ENCODE data around the gene BTRC.
"Not testable (repeated sequence)": the region's sequence is repeated elsewhere in the genome, so short reads cannot be mapped to it uniquely, and the experiment has no call there.

Gene BTRC

DNA sequence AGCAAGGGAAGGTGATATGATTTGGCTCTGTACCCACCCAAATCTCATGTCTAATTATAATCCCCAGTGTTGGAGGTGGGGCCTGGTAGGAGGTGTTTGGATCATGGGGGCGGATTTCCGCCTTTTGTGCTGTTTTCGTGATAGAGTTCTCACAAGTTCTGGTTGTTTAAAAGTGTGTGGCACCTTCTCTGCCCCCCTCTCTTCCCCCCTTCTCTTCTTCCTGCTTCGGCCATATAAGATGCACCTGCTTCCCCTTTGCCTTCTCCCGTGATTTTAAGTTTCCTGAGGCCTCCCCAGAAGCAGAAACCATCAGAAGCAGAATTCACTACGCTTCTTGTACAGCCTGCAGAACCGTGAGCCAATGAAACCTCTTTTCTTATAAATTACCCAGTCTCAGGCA is 21.1 kb downstream of the BTRC start:
- no peak overlapping the region for H3K4me3 ChIP-seq (replicated peaks in 1 of 2; ENCODE audit: low read depth in 2 of 2, low read length in 2 of 2)
- DNase-seq (ENCODE audit: low read depth in 2 of 2), result no peak
- TF ChIP-seq, protein P1, sequence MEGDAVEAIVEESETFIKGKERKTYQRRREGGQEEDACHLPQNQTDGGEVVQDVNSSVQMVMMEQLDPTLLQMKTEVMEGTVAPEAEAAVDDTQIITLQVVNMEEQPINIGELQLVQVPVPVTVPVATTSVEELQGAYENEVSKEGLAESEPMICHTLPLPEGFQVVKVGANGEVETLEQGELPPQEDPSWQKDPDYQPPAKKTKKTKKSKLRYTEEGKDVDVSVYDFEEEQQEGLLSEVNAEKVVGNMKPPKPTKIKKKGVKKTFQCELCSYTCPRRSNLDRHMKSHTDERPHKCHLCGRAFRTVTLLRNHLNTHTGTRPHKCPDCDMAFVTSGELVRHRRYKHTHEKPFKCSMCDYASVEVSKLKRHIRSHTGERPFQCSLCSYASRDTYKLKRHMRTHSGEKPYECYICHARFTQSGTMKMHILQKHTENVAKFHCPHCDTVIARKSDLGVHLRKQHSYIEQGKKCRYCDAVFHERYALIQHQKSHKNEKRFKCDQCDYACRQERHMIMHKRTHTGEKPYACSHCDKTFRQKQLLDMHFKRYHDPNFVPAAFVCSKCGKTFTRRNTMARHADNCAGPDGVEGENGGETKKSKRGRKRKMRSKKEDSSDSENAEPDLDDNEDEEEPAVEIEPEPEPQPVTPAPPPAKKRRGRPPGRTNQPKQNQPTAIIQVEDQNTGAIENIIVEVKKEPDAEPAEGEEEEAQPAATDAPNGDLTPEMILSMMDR (IDR thresholded peaks at IDR 0.05; ENCODE audit: low read depth, low read length), result no peak

- TF ChIP-seq, protein P1 (IDR thresholded peaks at IDR 0.05; ENCODE audit: low read depth, low read length), result no peak
- no peak overlapping the region for H3K4me3 ChIP-seq (replicated peaks in 1 of 2; ENCODE audit: low read depth in 2 of 2, low read length in 2 of 2)
- no peak for DNase-seq (ENCODE audit: low read depth in 2 of 2)
Measured at GRCh38 chr10:101379663-101380352, 25.8 kb downstream of the BTRC start.

- no peak overlapping the region for H3K4me3 ChIP-seq (replicated peaks in 1 of 2; ENCODE audit: low read depth in 2 of 2, low read length in 2 of 2)
- DNase-seq (ENCODE audit: low read depth in 2 of 2), result peak in 1 of 2 donors; percentile 41
- TF ChIP-seq, protein P1 (IDR thresholded peaks at IDR 0.05; ENCODE audit: low read depth, low read length), result no peak
Measured at GRCh38 chr10:101380353-101381017, 26.5 kb downstream of the BTRC start.

GRCh38 chr10:101385866-101386658 is 32.1 kb downstream of the BTRC start:
- TF ChIP-seq, protein P1 (IDR thresholded peaks at IDR 0.05; ENCODE audit: low read depth, low read length), result no peak
- no peak overlapping the region for H3K4me3 ChIP-seq (replicated peaks in 1 of 2; ENCODE audit: low read depth in 2 of 2, low read length in 2 of 2)
- DNase-seq (ENCODE audit: low read depth in 2 of 2), result peak; percentile 38 to 56

DNA sequence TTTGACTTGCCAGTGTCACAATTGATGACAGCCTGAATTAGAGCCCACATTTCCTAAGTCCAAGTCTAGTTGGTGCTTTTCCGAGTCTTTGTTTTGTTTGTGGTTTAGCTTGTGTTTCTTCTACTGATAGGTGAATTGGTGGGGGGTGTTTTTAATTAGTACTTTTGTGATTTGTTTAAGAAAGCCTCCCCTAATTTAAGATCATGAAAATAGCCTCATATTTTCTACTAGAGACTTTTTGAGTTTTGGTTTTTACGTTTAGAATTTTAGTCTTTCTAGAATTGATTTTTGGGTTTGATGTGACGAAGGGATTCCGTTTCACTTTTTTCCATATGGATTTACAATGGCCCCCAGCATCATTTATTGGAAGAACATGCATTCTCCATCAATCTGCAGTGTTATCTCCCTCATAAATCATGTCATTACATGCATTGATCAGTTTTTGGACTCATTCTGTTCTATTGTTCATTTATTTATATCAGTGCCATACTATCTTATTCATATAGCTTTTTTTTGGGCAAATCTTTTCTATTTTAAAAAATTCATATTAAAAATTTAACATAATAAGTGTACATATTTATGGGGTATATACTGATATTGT is 32.8 kb downstream of the BTRC start:
- DNase-seq (ENCODE audit: low read depth in 2 of 2), result peak in 1 of 2 donors; percentile 7
- TF ChIP-seq, protein P1 (IDR thresholded peaks at IDR 0.05; ENCODE audit: low read depth, low read length), result no peak
- no peak overlapping the region for H3K4me3 ChIP-seq (replicated peaks in 1 of 2; ENCODE audit: low read depth in 2 of 2, low read length in 2 of 2)

DNA sequence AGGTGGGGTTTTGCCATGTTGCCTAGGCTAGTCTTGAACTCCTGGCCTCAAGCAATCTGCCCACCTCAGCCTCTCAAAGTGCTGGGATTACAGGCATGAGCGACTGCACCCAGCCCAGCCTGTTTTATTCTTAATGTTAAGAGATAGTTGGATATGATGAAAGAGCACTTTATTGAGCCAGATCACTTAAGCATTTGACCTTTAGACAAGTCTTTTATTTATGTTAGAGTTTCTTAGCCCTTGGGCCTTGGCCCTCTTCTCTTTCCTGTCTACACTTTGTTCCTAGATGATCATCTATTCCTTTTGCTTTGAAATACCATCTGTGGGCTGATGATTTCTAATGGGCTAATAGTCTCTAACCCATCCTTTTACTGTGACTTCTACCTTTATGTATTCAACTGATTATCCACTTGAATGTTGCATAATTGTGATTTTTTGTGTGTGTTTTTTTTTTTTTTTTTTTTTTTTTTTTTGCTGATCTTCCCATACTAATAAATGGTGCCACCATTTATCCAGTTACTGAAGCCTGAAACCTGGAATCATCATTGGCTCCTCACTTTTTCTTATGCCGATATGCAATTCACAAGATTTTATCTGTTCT is 34.8 kb downstream of the BTRC start:
- TF ChIP-seq, protein P1 (IDR thresholded peaks at IDR 0.05; ENCODE audit: low read depth, low read length), result no peak
- DNase-seq (ENCODE audit: low read depth in 2 of 2), result no peak

DNA sequence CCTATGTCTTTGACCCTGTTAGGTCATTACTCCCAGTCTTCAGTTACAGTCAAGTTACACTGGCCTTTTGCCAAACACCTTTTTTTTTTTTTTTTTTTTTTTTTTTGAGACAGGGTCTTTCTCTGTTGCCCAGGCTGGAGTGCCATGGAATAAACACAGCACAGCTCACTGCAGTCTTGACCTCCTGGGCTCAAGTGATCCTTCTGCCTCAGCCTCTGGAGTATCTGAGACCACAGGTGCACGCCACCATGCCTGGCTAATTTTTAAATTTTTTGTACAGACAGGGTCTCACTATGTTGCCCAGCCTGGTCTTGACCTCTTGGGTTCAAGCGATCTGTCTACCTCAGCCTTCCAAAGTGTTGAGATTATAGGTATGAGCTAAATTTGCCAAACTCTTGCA is 35.6 kb downstream of the BTRC start:
- not testable (repeated sequence) for DNase-seq (ENCODE audit: low read depth in 2 of 2)

More for the DNA sequence above, 34.8 kb downstream of the BTRC start:
- H3K4me3 ChIP-seq (replicated peaks in 1 of 2; ENCODE audit: low read depth in 2 of 2, low read length in 2 of 2), result no peak overlapping the region

More for the DNA sequence above, 35.6 kb downstream of the BTRC start:
- not testable (repeated sequence) for H3K4me3 ChIP-seq (replicated peaks in 1 of 2; ENCODE audit: low read depth in 2 of 2, low read length in 2 of 2)

Measured in cardiac fibroblast (primary cell).